Loucy (cell line): ENCODE data around the gene SCAMP2.

ENCODE experiments used
- EZH2phosphoT487 ChIP-seq: fragments of 200-600 bp; IDR thresholded peaks from 2 replicates; pipeline ENCODE4 v1.6.1; 2018; ENCODE audit warnings: antibody characterized with exemption, mild to moderate bottlenecking, moderate library complexity, borderline replicate concordance
- TF ChIP-seq, protein P1 (sequence below): fragments of 200-600 bp; sonication (generic); conservative IDR thresholded peaks from 2 replicates; pipeline ENCODE4 v1.5.1; 2014; ENCODE audit warnings: mild to moderate bottlenecking, antibody characterized with exemption, low read length

DNA sequence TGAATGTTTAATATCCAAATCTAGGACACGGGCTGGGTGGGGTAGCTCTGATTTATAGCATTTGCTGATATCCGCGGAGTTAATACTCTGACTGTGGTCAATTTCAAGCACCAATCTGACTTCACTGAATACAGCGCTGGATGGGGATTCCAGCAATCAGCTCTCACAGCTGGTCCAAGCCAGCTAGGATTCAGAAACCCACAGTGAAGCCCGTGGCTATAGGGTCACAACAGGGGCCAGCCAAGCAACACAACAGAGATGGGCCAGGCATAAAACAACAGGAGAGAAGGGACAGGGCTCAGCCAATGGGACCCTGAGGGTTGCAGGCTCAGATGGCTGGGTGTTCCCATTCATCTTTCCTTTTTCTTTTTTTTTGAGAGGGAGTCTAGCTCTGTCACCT, 65.9 kb downstream of the SCAMP2 start:
- TF ChIP-seq, protein P1, sequence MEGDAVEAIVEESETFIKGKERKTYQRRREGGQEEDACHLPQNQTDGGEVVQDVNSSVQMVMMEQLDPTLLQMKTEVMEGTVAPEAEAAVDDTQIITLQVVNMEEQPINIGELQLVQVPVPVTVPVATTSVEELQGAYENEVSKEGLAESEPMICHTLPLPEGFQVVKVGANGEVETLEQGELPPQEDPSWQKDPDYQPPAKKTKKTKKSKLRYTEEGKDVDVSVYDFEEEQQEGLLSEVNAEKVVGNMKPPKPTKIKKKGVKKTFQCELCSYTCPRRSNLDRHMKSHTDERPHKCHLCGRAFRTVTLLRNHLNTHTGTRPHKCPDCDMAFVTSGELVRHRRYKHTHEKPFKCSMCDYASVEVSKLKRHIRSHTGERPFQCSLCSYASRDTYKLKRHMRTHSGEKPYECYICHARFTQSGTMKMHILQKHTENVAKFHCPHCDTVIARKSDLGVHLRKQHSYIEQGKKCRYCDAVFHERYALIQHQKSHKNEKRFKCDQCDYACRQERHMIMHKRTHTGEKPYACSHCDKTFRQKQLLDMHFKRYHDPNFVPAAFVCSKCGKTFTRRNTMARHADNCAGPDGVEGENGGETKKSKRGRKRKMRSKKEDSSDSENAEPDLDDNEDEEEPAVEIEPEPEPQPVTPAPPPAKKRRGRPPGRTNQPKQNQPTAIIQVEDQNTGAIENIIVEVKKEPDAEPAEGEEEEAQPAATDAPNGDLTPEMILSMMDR = no peak
- TF ChIP-seq EZH2phosphoT487 = no peak
